Activated T-helper 2 cell treated with anti-CD3 and anti-CD28 coated beads, Interferon-gamma antibody, Interleukin-2, Interleukin-4, amounts not matched to agents 10 μg/mL and 5 μg/mL and 100 μg/mL, durations not matched to agents 14 hours and 24 hours and 36 hours (primary cell): ENCODE measurements around the gene TCEAL3. TPM values are rescaled to one million over a fixed set of nuclear protein-coding genes. Genes with fewer than 3 reads are reported as not detected.
"Not testable (repeated sequence)": the region's sequence is repeated elsewhere in the genome, so short reads cannot be mapped to it uniquely, and the experiment has no call there.

Experiments
- DNase-seq: peaks from one replicate; pipeline ENCODE4 v3.0.0; 2021; ENCODE audit warnings: low spot score
- H3K27ac Mint-ChIP-seq: one replicate; pipeline ENCODE4 v1.8.0; 2021; ENCODE audit warnings: mixed read lengths
- H3K27me3 Mint-ChIP-seq: one replicate; pipeline ENCODE4 v1.8.0; 2021; ENCODE audit warnings: low read depth, mixed read lengths
- H3K36me3 Mint-ChIP-seq: one replicate; pipeline ENCODE4 v1.8.0; 2021; ENCODE audit warnings: low read depth, mixed read lengths
- H3K4me1 Mint-ChIP-seq: one replicate; pipeline ENCODE4 v1.8.0; 2021; ENCODE audit warnings: low read depth, mixed read lengths
- H3K4me3 Mint-ChIP-seq: one replicate; pipeline ENCODE4 v1.8.0; 2021; ENCODE audit warnings: low read depth, mild to moderate bottlenecking, moderate library complexity, mixed read lengths
- H3K9me3 Mint-ChIP-seq: one replicate; pipeline ENCODE4 v1.8.0; 2021; ENCODE audit warnings: mixed read lengths
- intact Hi-C: fragments of 100-400 bp; cut with micrococcal nuclease; formaldehyde crosslinking; loops from one replicate; pipeline ENCODE4 v1.15.1; 2023
- total RNA-seq: library from RNA; stranded (reverse); gene quantifications from 2 replicates; pipeline ENCODE4 v1.2.3, GENCODE V29; 2022

TCEAL3 gene
- total RNA-seq, 1 donor from 2014 or later, result 0.87 TPM

DNA sequence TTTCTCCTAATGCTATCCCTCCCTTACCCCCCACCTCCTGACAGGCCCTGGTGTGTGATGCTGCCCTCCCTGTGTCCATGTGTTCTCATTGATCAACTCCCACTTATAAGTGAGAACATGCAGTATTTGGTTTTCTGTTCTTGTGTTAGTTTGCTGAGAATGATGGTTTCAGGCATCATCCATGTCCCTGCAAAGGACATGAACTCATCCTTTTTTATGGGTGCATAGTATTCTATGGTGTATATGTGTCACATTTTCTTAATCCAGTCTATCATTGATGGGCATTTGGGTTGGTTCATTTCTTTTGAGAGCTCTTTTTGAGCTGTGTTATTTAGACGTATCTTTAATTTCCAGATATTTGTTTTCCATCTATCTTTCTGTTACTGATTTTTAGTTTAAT, 15.5 kb upstream of the TCEAL3 start:
- H3K4me3 Mint-ChIP-seq, DNase-seq: not testable (repeated sequence)

DNA sequence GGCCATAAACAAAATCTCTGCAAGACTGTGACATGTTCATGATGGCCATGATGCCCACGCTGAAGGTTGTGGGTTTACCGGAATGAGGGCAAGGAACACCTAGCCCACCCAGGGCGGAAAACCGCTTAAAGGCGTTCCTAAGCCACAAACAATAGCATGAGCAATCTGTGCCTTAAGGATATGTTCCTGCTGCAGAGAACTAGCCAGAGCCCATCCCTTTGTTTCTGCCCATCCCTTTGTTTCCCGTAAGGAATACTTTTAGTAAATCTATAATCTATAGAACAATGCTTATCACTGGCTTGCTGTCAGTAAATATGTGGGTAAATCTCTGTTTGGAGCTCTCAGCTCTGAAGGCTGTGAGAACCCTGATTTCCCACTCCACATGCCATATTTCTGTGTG, 12.6 kb upstream of the TCEAL3 start:
- not testable (repeated sequence) for H3K27ac Mint-ChIP-seq

More for the DNA sequence above, 15.5 kb upstream of the TCEAL3 start:
- H3K27ac Mint-ChIP-seq, H3K36me3 Mint-ChIP-seq, intact Hi-C loops, H3K27me3 Mint-ChIP-seq, H3K4me1 Mint-ChIP-seq, H3K9me3 Mint-ChIP-seq: not testable (repeated sequence)

DNA sequence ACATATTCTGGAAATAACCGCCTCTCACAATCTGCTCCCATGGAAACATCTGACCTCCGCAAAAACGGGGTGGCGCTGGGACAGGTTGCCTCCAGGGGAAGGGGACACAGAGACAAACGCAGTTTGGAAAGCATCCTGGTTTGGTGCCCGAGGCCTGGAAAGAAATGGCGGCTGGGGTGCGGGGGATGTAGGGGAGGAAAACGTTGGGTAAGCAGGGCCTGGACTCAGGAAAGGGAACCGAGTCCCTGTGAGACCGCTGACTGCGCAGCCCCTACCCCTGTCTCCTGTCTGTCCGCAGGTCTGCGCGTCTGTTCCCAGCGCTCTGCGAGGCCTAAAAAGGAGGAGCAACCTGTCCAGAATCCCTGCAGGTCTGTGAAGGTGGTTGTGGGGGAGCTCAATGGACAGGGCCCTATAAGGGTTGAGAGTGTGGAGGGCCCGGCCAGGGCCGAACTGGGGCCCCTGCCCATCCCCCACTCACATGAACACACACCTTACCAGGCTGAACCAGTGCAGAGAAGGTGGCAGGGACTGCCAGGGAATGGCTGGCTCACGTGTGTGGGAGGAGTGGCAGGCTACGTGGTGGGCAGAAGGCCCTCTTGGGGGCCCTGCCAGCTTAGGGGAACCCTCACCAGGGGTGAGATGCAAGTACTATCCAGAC, 672 bp downstream of the TCEAL3 start:
- intact Hi-C loops, result no loop called here
- Mint-ChIP-seq H3K27me3 (peaks cover 15% of the 10 kb centered on the region), H3K36me3 (no peaks in the 10 kb centered on the region), H3K27ac (no peak overlapping the region), H3K4me1 (no peaks in the 10 kb centered on the region), H3K4me3 (peak overlapping the region; percentile 58), H3K9me3 (no peaks in the 10 kb centered on the region)
- DNase-seq, result no peak

More for the DNA sequence above, 12.6 kb upstream of the TCEAL3 start:
- H3K36me3 Mint-ChIP-seq, H3K9me3 Mint-ChIP-seq, H3K4me1 Mint-ChIP-seq, DNase-seq, H3K27me3 Mint-ChIP-seq, intact Hi-C loops, H3K4me3 Mint-ChIP-seq: not testable (repeated sequence)

DNA sequence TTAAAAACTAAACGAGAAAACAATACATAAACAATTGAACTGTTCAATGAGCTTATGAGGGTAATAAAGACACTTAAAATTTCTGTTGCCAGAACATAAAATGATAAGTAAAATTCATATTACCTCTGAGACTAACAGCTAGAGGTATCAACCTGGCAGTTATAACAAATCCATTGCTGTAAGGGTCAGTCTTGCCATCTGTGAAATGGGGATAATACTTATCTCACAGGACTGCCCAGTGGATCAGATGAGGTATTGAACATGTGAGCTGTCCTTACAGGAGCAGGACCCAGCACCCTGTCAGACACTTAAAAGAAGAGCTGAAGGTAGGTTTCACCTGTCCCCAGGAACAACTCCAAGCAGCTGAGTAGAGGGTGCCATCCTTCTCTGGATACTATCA, 2.5 kb downstream of the TCEAL3 start:
- intact Hi-C loops, result no loop called here
- no peak for DNase-seq
- H3K36me3 Mint-ChIP-seq, result no peaks in the 10 kb centered on the region
- no peaks in the 10 kb centered on the region for H3K4me1 Mint-ChIP-seq
- H3K27ac Mint-ChIP-seq, result no peak overlapping the region
- no peak overlapping the region for H3K4me3 Mint-ChIP-seq
- peaks cover 15% of the 10 kb centered on the region for H3K27me3 Mint-ChIP-seq
- H3K9me3 Mint-ChIP-seq, result no peaks in the 10 kb centered on the region

DNA sequence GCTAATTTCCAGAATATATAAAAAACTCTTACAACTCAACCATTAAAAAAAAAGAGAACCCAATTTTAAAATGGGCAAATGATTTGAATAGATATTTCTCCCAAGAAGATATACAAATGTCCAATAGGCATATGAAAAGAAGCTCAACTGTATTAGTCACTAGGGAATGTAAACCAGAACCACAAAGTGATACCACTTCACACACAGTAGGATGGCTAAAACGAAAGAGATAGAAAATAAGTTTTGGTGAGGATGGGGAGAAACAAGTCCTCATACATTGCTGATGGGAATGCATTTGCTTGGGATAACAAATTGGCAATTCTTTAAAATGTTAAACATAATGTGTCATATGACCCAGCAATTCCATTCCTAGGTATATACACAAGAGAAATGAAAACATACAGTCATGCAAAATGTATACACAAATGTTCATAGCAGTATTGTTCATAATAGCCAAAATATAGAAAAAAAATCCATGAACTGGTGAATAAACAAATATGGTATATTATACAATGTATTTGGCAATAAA, 5.7 kb downstream of the TCEAL3 start:
- H3K9me3 Mint-ChIP-seq, result no peaks in the 10 kb centered on the region
- H3K4me1 Mint-ChIP-seq, result no peaks in the 10 kb centered on the region
- no peak overlapping the region for H3K4me3 Mint-ChIP-seq
- no peak overlapping the region for H3K27ac Mint-ChIP-seq
- DNase-seq, result no peak
- no peaks in the 10 kb centered on the region for H3K36me3 Mint-ChIP-seq
- intact Hi-C loops, result no loop called here
- H3K27me3 Mint-ChIP-seq, result peaks cover 2% of the 10 kb centered on the region

DNA sequence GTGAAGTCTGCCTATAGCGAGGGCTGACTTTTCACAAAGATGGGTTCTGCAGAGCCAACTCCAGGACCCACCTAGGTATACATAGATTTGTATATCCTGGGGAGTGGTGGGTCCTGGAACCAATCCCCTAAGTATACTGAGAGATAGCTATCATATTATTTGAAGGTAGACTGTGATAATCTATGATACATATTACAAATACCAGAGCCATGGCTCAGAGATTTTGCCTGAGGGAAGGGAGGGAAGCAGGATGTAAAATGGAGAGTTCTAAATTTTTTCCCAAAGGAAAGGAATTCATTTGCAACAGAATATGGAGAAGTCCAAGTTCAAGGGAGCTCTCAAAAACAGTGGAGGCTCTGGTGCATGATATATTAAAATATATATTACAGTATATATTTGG, 7.2 kb downstream of the TCEAL3 start:
- Mint-ChIP-seq H3K27ac (no peak overlapping the region), H3K4me3 (no peak overlapping the region), H3K36me3 (no peaks in the 10 kb centered on the region), H3K4me1 (no peaks in the 10 kb centered on the region), H3K27me3 (peaks cover 2% of the 10 kb centered on the region), H3K9me3 (no peaks in the 10 kb centered on the region)
- intact Hi-C loops, result no loop called here
- no peak for DNase-seq

DNA sequence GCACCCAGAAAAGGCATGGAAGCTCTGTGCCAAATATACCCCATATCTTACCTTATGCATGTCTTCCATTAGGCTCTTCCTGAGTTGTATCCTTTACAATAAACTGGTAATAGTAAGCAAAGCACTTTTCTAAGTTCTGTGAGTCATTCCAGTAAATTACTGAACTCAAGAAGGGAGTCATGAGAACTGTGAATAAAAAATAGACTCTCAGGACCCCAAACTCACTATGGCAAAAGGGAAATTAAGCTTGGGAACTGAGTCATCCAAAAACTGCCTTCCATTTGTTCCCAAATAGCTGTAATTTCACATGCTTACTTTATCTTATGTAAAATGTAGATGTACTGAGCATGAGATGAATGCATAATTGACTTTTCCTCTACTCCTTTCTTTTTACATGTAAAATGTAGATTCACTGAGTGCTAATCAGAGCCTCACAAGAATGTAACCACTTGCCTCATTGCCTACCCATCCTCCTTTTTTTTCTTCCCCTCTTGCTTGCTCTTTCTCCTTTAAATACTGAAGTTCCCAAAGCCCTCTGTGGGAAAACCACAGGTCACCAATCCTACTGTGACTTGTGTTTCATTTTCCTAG, 8.1 kb downstream of the TCEAL3 start:
- H3K27ac Mint-ChIP-seq, result no peak overlapping the region
- no peaks in the 10 kb centered on the region for H3K36me3 Mint-ChIP-seq
- DNase-seq, result no peak
- peaks cover 2% of the 10 kb centered on the region for H3K27me3 Mint-ChIP-seq
- no peak overlapping the region for H3K4me3 Mint-ChIP-seq
- no peaks in the 10 kb centered on the region for H3K9me3 Mint-ChIP-seq
- no peaks in the 10 kb centered on the region for H3K4me1 Mint-ChIP-seq
- intact Hi-C loops, result no loop called here

DNA sequence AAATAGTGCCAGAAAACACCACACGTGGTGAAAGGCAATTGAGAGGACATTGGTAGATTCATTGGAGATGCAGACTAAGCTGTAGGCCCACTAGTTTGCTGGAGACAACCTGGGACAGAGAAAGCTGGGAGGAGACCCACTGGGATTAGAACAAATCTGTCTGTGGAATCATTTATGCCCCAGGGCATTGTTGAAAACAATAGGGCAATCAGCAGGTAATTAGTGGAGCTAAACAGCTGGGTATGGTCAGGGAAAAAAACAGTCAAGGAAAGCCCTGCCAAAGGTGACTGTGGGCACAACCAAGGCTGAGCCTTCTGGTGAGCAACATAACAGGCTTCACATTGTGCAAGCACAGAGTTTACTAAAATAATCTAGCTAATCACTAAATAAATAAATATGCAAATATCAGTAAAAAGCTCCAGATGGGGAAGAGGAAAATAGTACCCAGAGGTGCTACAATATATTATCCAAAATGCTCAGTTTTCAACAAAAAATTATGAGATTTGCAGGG, 9.0 kb downstream of the TCEAL3 start:
- Mint-ChIP-seq H3K36me3 (no peaks in the 10 kb centered on the region), H3K27ac (no peak overlapping the region), H3K9me3 (no peaks in the 10 kb centered on the region), H3K4me1 (no peaks in the 10 kb centered on the region), H3K4me3 (no peak overlapping the region), H3K27me3 (peaks cover 2% of the 10 kb centered on the region)
- intact Hi-C loops, result no loop called here
- no peak for DNase-seq

DNA sequence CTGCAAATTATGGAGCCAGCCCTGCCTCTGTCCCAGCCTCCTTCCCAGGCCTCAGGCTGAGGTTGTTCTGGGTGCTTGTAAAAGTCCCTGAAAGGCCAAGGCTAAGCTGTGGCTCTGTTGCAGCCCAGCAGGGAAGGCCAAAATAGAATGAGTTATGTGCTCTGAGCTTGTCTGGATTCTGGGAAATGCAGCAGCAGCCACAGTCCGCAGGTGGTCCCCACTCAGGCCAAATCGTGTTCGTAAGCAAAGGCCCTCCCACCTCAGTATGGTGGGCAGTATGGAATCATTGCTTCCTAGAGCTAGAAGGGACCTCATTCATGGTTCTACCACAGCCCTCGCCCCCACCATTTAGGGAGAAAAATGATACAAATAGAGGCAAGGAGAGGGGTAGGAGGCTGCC, 16.3 kb downstream of the TCEAL3 start:
- H3K27ac Mint-ChIP-seq, result no peak overlapping the region
- DNase-seq, result no peak
- no peaks in the 10 kb centered on the region for H3K27me3 Mint-ChIP-seq
- no peaks in the 10 kb centered on the region for H3K9me3 Mint-ChIP-seq
- intact Hi-C loops, result no loop called here
- H3K4me3 Mint-ChIP-seq, result no peak overlapping the region
- H3K4me1 Mint-ChIP-seq, result peaks cover 13% of the 10 kb centered on the region
- no peaks in the 10 kb centered on the region for H3K36me3 Mint-ChIP-seq

DNA sequence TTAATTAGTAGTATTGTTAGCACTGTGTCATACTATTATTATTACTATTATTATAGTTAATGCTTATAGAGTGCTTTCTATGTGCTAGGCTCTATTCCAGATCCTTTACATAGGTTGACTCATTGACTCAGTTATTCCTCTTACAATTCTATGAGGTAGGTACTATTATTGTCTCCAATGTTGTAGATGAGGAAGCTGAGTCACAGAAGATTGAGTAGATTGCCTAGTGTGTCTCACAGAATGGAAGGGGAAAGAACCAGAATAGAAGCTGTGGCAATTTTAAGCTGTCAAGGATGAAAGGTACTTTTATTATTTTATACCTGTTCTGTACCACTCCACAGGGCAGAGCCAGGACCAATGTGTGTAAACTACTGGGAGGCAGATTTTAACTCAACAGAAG, 19.1 kb downstream of the TCEAL3 start:
- no peak for DNase-seq
- intact Hi-C loops, result loop anchor here (5.0 kb wide), 1 partner anchor 60 kb away; the partner anchor contains the start of gene MORF4L2

DNA sequence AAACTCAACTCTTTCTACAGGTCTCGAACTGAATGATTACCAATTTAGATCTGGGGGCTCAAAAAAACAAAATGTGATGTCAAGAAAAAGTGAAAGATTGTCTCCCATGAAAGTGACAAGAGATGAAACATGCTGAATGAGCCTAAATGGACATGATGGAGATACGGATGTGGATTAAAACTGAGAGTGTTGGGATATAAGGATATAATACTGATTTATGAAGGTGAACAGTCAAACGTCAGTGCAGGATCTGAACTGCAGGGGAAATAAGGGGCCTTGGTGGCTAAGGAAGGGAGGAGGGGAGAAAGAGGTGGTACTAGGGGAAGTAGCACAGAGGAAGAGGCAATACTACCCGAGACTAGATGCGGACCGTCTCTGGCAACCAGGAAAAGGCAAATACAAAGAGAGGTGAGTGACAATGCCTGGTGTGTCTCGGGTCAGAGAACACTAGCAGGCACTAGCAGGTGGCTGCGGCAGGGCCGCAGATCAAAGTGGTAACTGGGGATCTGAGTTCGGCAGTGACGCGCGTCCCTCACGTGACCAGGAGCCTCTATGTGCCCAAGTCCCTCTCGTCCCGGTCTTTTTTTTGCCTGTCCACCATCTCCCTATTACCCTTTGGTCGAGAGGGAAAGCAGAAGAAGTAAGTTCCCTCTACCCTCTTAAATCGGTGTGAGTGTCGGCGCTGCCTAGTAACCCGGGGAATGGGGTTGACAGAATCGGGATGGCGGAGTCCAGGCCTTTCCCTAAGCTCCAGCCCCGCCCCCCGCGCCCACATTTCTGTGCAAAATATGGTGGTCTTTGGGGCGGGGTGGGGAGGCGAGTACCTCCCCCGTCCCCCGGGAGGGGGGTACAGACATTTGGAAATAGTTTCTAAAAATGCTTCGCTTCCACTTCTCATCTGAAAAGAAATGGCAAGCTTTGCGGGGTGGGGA, 20.9 kb downstream of the TCEAL3 start, which contains the start of gene TCEAL1:
Gene TCEAL1 (plus strand): TSS at position 590 of the 932 bp plus-strand sequence. CDS start 942 bp downstream, outside the sequence.
- Mint-ChIP-seq H3K9me3 (no peaks in the 10 kb centered on the region), H3K36me3 (peaks cover 3% of the 10 kb centered on the region), H3K27me3 (no peaks in the 10 kb centered on the region), H3K4me3 (peak within 1 kb of the TSS; percentile 84), H3K27ac (peak within 1 kb of the TSS; percentile 39), H3K4me1 (peaks cover 18% of the 10 kb centered on the region)
- DNase-seq, result no peak
- intact Hi-C loops, result loop anchor here (5.0 kb wide), 1 partner anchor 59 kb away; the partner anchor contains the start of gene MORF4L2

More for the DNA sequence above, 19.1 kb downstream of the TCEAL3 start:
- no peaks in the 10 kb centered on the region for H3K9me3 Mint-ChIP-seq
- H3K27ac Mint-ChIP-seq, result no peak overlapping the region
- H3K4me3 Mint-ChIP-seq, result no peak overlapping the region
- H3K4me1 Mint-ChIP-seq, result peaks cover 18% of the 10 kb centered on the region
- H3K27me3 Mint-ChIP-seq, result no peaks in the 10 kb centered on the region
- peaks cover 3% of the 10 kb centered on the region for H3K36me3 Mint-ChIP-seq

DNA sequence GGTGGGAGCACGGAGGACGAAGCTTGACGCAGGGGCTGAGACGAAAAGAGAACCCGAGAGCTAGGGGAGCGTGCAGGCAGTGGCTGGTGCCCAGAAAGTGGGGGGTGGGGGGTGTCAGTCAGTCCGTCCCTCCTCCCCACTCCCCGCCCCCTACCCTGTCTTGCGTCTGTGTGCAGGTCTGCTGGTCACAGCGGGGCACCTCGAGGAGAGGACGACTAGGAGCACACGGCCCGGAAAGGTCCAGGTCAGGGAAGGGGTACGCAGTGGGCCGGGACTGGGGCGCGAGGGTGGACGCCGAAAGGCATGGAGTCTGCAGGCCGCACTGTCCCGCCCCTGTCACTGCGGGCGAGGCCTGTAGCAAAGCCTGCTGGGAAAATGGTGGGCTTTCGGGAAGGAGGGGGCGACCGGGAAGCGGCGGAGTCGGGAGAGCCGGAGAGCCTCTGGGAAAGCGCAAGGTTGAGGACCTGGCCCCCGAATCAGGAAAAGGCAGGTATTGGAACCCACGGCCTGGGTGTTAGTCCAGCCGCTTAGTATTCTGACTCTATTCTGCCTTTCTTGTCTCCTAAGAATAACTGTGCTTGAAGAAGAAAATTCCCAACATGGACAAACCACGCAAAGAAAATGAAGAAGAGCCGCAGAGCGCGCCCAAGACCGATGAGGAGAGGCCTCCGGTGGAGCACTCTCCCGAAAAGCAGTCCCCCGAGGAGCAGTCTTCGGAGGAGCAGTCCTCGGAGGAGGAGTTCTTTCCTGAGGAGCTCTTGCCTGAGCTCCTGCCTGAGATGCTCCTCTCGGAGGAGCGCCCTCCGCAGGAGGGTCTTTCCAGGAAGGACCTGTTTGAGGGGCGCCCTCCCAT, 21.8 kb downstream of the TCEAL3 start:
- intact Hi-C loops, result loop anchor here (5.0 kb wide), 1 partner anchor 58 kb away; the partner anchor contains the start of gene MORF4L2
- H3K4me1 Mint-ChIP-seq, result peaks cover 18% of the 10 kb centered on the region
- H3K27ac Mint-ChIP-seq, result peak overlapping the region; percentile 39
- H3K27me3 Mint-ChIP-seq, result no peaks in the 10 kb centered on the region
- H3K9me3 Mint-ChIP-seq, result no peaks in the 10 kb centered on the region
- peaks cover 3% of the 10 kb centered on the region for H3K36me3 Mint-ChIP-seq
- DNase-seq, result no peak
- H3K4me3 Mint-ChIP-seq, result peak overlapping the region; percentile 84
